Measurements from ENCODE around the gene KIF4A. TPM values are rescaled to one million over a fixed set of nuclear protein-coding genes. Genes with fewer than 3 reads are reported as not detected.
"Not testable (repeated sequence)": the region's sequence is repeated elsewhere in the genome, so short reads cannot be mapped to it uniquely, and the experiment has no call there.

The KIF4A gene
- total RNA-seq, 2 experiments from 2014 or later = 29.9 to 40.7 TPM

DNA sequence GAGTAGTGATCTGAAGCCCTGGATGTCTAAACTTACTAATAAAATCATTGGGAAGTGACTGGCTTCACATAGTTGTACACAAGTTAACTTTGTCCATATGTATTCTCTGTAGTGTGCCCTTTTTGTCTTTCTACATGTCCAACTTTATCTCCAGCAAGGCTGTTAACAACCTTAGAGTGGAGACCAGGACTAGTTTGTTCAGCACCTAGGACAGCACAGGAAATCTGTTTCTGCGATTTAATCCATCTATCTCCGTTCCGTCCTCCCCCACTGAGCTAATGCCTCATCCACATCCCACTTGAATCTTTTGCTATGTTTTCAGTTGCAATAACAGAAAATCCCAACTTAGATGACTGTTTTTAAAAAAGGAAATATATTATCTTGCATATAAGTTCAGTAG, 25.1 kb upstream of the KIF4A start:
- CTCF ChIA-PET (ENCODE audit: unreplicated experiment) = no interaction called here
- TF ChIP-seq, protein P1, sequence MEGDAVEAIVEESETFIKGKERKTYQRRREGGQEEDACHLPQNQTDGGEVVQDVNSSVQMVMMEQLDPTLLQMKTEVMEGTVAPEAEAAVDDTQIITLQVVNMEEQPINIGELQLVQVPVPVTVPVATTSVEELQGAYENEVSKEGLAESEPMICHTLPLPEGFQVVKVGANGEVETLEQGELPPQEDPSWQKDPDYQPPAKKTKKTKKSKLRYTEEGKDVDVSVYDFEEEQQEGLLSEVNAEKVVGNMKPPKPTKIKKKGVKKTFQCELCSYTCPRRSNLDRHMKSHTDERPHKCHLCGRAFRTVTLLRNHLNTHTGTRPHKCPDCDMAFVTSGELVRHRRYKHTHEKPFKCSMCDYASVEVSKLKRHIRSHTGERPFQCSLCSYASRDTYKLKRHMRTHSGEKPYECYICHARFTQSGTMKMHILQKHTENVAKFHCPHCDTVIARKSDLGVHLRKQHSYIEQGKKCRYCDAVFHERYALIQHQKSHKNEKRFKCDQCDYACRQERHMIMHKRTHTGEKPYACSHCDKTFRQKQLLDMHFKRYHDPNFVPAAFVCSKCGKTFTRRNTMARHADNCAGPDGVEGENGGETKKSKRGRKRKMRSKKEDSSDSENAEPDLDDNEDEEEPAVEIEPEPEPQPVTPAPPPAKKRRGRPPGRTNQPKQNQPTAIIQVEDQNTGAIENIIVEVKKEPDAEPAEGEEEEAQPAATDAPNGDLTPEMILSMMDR (conservative IDR thresholded peaks at IDR 0.05; ENCODE audit: low read length) = no peak
- no peak for TF ChIP-seq EZH2phosphoT487 (IDR thresholded peaks at IDR 0.05; ENCODE audit: borderline replicate concordance, low read depth, low read length)

DNA sequence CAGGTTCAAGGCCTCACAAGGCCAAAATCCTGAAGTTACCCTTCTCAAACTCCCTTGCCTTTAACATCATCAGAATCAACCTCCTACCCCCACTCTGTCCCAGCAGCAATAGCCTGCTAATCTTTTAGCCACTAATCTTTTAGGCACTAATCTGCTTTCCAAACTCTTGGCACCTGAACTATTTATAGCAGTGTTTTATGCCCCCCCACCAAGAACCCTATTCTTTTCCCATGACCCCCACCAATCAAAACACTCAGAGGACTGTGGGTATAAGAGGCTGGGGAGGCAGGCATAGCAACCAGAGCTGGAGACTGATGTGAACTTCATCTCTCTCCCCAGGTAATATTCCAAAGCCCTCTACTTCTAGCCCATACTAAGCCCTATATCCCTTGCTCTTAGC, 21.9 kb upstream of the KIF4A start, which contains the start of gene ARR3:
TSS of gene ARR3 (plus strand) at position 301 of the 400 bp plus-strand sequence. CDS start 1,052 bp downstream, outside the sequence.
- Histone ChIP-seq H2AFZ (ENCODE audit: low read length) (no peak within 1 kb of the TSS), H3K4me2 (ENCODE audit: low read length) (no peak within 1 kb of the TSS), H3K27ac (ENCODE audit: low read depth, low read length, poor library complexity, severe bottlenecking) (no peak within 1 kb of the TSS), H3K9me3 (ENCODE audit: low read length) (no peaks in the 10 kb centered on the region), H3K4me1 (ENCODE audit: insufficient read depth, low read length, poor library complexity, severe bottlenecking) (no peaks in the 10 kb centered on the region), H4K20me1 (ENCODE audit: insufficient read depth, low read length) (no peaks in the 10 kb centered on the region), H3K36me3 (ENCODE audit: insufficient read depth, low read length) (no peaks in the 10 kb centered on the region), H3K9me2 (ENCODE audit: insufficient read depth, low read length) (no peaks in the 10 kb centered on the region), H3K4me3 (ENCODE audit: low read depth, low read length, poor library complexity, severe bottlenecking) (no peak within 1 kb of the TSS), H3K79me2 (ENCODE audit: insufficient read depth, low read depth, low read length) (no peaks in the 10 kb centered on the region)
- no peak for DNase-seq (ENCODE audit: low spot score)
- intact Hi-C loops (cut with micrococcal nuclease; ENCODE audit: unreplicated experiment) = no loop called here
- CTCF ChIA-PET (ENCODE audit: unreplicated experiment) = no interaction called here
- POLR2A ChIA-PET = no interaction called here
- no TSS peak for BruUV-seq (replicated peaks)
- no peak for TF ChIP-seq EZH2phosphoT487 (IDR thresholded peaks at IDR 0.05; ENCODE audit: borderline replicate concordance, low read depth, low read length)
- TF ChIP-seq, protein P1 (conservative IDR thresholded peaks at IDR 0.05; ENCODE audit: low read length) = no peak

More for the DNA sequence above, 25.1 kb upstream of the KIF4A start:
- POLR2A ChIA-PET = no interaction called here
- Histone ChIP-seq H3K79me2 (ENCODE audit: insufficient read depth, low read depth, low read length) (no peaks in the 10 kb centered on the region), H3K9me2 (ENCODE audit: insufficient read depth, low read length) (no peaks in the 10 kb centered on the region), H3K4me3 (ENCODE audit: low read depth, low read length, poor library complexity, severe bottlenecking) (no peak overlapping the region), H3K36me3 (ENCODE audit: insufficient read depth, low read length) (no peaks in the 10 kb centered on the region), H3K4me2 (ENCODE audit: low read length) (no peak overlapping the region), H4K20me1 (ENCODE audit: insufficient read depth, low read length) (no peaks in the 10 kb centered on the region), H3K4me1 (ENCODE audit: insufficient read depth, low read length, poor library complexity, severe bottlenecking) (no peaks in the 10 kb centered on the region), H3K9me3 (ENCODE audit: low read length) (no peaks in the 10 kb centered on the region), H2AFZ (ENCODE audit: low read length) (no peak overlapping the region), H3K27ac (ENCODE audit: low read depth, low read length, poor library complexity, severe bottlenecking) (no peak overlapping the region)
- no TSS peak for BruUV-seq (replicated peaks)
- DNase-seq (ENCODE audit: low spot score) = no peak
- intact Hi-C loops (cut with micrococcal nuclease; ENCODE audit: unreplicated experiment) = no loop called here

DNA sequence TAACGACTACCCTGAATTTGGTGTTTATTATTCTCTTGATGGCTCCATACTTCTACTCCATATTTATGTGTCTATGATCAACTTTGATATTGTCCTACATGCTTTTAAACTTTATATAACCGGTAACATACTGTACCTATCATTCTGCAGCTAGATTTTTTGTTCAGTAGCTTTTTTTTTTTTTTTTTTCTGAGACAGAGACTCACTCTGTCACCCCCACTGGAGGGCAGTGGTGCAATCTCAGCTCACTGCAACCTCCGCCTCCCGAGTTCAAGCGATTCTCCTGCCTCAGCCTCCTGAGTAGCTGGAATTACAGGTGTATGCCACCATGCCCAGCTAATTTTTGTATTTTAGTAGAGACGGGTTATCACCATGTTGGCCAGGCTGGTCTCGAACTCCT, 15.9 kb upstream of the KIF4A start:
- DNase-seq (ENCODE audit: low spot score); H4K20me1 ChIP-seq (ENCODE audit: insufficient read depth, low read length); H3K4me2 ChIP-seq (ENCODE audit: low read length); H3K36me3 ChIP-seq (ENCODE audit: insufficient read depth, low read length); intact Hi-C loops (cut with micrococcal nuclease; ENCODE audit: unreplicated experiment); H3K9me2 ChIP-seq (ENCODE audit: insufficient read depth, low read length); CTCF ChIA-PET (ENCODE audit: unreplicated experiment); BruUV-seq (replicated peaks); H3K4me3 ChIP-seq (ENCODE audit: low read depth, low read length, poor library complexity, severe bottlenecking); H3K4me1 ChIP-seq (ENCODE audit: insufficient read depth, low read length, poor library complexity, severe bottlenecking); H3K27ac ChIP-seq (ENCODE audit: low read depth, low read length, poor library complexity, severe bottlenecking); H3K79me2 ChIP-seq (ENCODE audit: insufficient read depth, low read depth, low read length); H3K9me3 ChIP-seq (ENCODE audit: low read length); H2AFZ ChIP-seq (ENCODE audit: low read length): not testable (repeated sequence)
- POLR2A ChIA-PET = interaction anchor here (0.9 kb wide), 1 partner anchor 70 kb away, joined by 4 read pairs; no protein-coding TSS in a partner anchor

Data from OCI-LY7 (cell line).